C1 segment of cervical spinal cord (tissue), 14 donors: ENCODE results near the gene TH.
A peak's percentile ranks its signal among the peaks of the same experiment; 100 is the strongest.

Experiments used
- DNase-seq, 14 donors: peaks; one replicate each; lab custom pipeline; 2025; lab: John Stamatoyannopoulos, UW

The TH gene

DNA sequence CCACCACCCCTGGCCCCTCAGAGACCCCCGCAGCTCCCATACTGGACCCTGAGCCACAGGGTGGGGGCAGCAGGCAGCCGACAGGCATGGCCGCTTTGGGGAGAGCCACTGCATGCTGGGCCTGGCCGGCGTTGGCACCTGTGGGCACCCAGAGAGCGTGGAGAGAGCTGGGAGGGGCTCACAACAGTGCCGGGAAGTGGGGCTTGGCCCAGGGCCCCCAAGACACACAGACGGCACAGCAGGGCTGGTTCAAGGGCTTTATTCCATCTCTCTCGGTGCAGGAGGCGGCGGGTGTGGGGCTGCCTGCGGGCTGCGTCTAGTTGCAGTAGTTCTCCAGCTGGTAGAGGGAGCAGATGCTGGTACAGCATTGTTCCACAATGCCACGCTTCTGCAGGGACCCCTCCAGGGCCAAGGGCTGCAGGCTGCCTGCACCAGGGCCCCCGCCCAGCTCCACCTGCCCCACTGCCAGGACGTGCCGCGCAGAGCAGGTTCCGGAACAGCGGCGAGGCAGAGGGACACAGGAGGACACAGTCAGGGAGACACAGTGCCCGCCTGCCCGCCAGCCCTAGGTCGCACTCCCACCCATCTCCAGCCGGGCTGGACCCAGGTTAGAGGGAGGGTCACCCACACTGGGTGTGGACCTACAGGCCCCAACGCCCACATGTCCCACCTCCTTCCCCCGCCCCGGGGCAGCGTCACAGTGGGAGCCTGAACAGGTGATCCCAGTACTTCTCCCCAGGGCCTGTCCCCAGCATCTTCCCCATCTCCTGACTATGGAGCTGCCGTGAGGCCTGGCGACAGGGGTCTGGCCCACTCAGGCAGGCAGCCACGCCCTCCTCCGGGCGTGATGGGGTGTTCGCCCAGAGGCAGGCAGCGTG is 11.8 kb downstream of the TH start:
- DNase-seq, result no peak

GRCh38 chr11:2158966-2159365 is 12.6 kb downstream of the TH start:
- DNase-seq, result no peak

- DNase-seq, result no peak
Measured at GRCh38 chr11:2158296-2158737, 13.3 kb downstream of the TH start.

DNA sequence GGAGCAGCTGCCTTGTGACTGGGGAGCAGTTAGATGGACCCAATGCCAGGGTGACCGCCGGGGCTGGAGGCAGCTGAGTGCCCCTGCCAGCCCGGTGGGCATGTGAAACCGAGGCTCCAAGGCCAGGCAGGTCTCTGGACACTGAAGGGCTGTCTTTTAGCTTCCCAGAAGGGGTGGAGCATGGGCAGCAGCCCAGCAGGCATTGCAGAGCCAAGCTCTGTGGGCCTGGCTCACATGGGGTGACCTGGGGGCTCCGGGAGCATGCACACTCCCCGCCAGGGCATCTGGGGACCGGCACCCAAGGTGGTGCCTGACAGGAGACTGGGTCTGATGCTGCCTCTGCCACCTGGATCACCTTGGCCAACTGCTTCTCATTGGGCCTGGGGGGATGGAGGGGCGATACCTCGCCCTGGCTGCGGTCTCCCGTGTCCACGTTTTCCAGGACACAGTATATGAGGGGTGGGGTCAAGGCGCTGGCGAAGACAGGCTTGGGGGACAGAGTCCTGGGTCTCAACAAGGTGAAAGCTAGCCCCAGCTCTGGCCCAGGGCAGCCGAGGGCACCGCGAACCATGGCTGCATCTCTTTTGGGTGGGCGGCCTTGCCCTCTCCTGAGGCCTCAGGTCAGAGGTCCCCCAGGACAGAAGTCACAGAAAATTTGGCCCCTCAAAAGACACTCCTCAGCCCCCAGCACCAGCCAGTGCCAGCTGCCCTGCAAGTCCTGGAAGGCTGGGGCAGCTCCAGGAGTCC is 14.1 kb downstream of the TH start:
- peak in 6 of 14 donors; percentile 8 to 57 (median 21) for DNase-seq

DNA sequence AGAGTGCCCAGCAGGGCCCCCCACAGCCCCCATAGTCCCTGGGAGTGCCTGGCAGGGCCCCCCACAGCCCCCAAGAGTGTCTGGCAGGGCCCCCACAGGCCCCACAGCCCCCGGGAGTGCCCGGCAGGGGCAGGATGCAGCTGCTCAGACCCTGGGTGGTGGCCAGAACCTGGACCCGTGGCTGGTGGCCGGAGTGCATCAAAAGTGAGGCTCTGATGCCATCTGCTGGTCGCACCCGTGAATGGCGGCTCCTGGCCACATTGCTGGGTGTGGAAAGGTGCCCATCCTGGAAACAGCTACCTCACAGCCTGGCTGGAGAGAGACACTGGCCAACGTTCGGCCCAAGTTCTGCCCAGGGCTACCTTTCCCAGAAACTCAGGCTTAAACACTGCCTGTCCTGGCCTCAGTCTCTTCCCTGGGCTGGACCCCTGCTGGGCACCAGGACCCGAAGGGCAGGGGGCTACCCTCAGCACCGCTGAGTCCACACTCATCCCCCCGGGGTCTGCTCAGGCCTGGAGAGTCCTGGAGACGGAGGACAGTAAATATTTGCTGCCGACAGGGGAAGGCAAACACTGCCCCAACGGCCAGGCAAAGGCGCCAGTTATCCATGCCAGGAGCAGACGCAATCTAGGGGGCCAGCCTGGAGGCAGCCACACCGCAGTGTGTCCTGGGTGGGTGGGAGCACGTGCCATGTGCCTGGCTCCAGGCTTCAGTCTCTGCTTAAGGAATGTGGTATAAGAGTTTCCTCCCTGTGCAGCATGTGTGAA is 15.0 kb downstream of the TH start:
- DNase-seq, result peak in 12 of 14 donors; percentile 1 to 58 (median 19)

DNA sequence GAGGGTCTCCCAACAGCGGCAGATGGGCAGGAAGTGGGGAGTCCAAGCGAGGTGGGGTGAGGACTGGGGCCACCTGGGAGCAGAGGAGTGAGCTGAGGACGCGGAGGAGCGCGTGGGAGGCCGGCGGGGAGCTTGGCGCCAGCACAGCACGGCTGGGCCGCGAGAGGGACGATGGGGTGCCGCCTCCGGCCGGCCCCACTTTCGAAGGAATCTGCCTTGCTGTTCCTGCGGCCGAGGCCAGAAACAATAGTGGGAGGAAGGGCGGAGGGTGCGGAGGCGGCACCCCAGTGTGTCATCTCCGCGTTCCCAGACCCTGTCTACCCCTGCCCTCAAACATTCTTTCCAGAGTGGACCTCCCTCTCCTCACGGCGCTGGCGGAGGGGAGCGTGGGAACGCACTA is 16.1 kb downstream of the TH start:
- DNase-seq, result no peak

- DNase-seq, result no peak
Measured at GRCh38 chr11:2154889-2155288, 16.7 kb downstream of the TH start.

DNA sequence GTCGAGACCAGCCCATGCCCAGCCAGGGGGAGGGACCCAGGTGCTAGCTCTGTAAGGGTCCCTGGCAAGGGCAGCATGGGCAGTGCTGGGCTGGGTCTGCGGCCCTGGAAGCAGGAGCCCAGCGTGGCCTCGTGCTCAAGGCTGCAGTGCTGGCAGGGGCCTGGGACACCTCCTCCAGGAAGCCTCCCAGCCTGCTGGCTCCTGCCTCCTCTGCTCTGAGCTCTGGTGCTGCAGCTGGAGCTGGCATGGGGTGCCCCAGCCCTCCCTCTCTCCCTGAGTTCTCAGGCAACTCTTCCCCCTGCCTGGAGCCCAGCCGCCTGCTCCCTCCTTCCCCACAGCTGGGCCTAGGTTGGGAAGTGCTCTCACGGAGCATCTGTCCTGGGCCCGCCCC is 17.4 kb downstream of the TH start:
- no peak for DNase-seq

DNA sequence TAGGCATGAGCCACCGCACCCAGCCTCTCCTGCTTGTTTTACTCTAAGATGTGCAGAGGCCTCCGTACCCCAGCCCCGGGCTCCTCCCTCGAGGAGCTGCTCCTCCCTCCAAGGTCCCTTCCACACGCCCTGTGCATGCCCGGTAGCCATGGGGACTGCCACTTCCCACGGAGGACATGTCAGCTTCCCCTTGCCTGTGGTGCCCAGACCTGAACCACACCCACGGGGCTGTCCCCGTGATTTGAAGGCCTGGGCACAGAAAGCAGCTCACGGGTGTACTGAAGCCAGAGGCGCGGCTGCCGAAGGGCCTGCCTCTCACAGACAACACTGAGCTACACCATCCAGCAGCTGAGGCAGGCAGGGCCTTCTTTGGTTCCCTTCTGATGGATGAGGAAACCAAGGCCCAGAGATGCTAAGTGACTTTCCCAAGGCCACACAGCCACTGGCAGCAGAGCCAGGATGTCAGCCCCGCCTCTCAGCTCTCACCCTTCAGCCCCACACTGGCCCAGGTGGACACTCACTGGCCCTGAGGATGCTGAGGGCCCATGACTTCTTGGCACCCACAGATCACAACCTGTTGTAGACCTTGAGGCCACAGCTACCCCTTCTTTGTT is 17.9 kb downstream of the TH start:
- DNase-seq, result no peak

- DNase-seq, result peak in 13 of 14 donors; percentile 4 to 55 (median 28)
Measured at GRCh38 chr11:2151500-2152257, 19.9 kb downstream of the TH start.

DNA sequence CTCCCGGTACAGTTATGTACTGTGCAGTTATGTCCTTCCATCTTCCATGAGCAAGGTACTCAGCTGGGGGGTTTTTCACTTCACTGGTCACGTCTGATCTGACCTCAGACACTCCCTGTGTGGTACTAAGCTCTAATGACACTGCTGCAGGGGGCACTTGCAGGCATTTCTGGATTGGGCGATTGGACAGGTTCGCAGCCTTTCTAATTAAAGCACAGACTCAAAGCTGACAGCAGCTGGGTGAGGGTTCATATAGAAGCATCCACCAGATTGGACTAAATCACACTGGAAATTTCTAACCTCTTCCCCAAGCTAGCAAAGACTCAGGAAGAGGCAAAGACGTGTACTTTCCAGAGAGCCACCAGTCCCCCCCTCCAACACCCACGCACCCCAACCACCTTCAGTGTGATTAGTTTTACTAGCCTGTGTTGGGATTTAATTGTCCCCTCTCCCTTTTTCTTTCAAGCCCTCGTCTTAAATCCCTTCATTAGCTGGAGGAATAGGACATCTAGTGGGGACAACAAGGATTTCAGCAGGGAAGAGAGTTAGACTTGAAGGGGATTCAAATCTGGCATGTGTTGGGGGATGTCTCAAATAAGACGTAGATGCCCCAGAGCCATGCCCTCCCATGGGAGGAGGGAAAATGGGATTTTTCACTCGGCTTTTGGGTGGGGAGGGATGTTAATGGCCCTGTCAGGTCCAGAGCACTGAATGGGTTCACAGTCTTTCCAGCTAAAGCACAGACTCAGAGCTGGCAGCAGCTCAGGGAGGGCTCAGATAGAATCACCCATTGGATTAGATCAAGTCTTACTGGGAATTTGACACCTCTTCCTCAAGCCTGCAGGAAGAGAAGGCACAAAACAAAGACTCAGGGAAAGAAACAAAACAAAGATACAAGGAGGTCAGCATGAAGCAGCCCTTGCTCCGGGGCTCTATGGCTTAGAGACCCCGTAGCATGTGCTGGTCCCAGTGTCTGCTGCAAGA is 21.5 kb downstream of the TH start:
- DNase-seq, result no peak

- no peak for DNase-seq
Measured at GRCh38 chr11:2149460-2149859, 22.2 kb downstream of the TH start.

DNA sequence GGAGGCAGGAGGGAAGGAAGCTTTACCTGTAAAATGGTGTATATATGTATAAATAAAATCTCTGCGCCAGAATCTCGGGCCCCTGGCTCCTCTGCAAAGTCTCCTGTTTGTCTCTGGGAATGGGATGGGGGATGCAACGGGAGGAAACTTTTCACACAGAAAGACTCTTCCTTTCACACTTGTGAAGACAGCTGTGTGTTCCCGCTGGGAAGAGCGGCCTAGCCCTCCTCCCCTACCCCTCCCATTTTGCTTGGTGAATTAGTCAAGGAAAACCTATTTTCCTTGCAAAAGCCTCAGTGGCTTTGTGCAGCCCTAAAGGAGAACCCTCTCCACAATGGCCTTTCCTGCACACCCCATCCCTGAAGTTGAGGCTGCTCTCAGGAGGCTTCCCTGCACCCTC is 23.0 kb downstream of the TH start:
- no peak for DNase-seq

DNA sequence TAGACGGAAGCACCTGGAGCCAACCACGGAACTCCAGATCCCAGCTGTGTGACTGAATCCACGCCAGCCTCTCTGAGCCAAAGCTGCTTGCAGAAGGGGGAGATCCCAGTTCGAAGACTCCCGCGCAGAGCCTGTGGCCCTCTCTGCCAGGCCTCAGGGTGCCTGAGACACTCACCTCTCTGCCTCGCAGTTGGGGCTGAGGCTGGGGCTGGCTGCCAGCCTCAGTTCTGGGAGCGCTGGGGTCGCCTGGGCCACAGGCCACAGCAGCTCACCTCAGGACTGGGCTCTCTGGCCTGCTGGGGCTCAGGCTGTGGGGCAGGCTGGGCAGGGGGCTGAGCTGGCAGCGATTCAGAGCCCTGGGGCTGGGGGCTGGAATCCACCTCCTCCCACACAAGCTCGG is 24.2 kb downstream of the TH start:
- no peak for DNase-seq

- no peak for DNase-seq
Measured at GRCh38 chr11:2146051-2146450, 25.6 kb downstream of the TH start.

GRCh38 chr11:2144544-2145248 is 26.9 kb downstream of the TH start:
- no peak for DNase-seq

- no peak for DNase-seq
Measured at GRCh38 chr11:2143799-2144543, 27.6 kb downstream of the TH start.

DNA sequence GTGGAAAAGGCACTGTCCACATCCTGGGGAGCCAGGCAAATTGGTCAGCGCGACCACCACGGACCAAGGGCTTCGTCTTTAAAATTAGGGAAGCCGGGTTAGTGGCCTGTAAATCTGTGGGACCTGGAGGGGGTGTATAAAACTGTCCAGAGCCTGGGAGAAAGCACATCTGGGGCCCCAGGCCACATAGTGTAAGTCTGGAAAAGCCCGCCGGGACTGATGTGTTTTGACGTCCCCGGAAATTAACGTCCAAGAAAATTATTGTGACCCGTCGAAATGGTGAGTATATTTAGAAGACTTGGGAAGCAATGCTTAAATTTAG is 28.2 kb downstream of the TH start:
- DNase-seq, result no peak
